ENCODE data around the gene IP6K3. TPM values are rescaled to one million over a fixed set of nuclear protein-coding genes. Genes with fewer than 3 reads are reported as not detected.

The IP6K3 gene, protein sequence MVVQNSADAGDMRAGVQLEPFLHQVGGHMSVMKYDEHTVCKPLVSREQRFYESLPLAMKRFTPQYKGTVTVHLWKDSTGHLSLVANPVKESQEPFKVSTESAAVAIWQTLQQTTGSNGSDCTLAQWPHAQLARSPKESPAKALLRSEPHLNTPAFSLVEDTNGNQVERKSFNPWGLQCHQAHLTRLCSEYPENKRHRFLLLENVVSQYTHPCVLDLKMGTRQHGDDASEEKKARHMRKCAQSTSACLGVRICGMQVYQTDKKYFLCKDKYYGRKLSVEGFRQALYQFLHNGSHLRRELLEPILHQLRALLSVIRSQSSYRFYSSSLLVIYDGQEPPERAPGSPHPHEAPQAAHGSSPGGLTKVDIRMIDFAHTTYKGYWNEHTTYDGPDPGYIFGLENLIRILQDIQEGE
- total RNA-seq (ENCODE audit: unreplicated experiment) = 2.7 TPM
- long read RNA-seq = 0 reads

DNA sequence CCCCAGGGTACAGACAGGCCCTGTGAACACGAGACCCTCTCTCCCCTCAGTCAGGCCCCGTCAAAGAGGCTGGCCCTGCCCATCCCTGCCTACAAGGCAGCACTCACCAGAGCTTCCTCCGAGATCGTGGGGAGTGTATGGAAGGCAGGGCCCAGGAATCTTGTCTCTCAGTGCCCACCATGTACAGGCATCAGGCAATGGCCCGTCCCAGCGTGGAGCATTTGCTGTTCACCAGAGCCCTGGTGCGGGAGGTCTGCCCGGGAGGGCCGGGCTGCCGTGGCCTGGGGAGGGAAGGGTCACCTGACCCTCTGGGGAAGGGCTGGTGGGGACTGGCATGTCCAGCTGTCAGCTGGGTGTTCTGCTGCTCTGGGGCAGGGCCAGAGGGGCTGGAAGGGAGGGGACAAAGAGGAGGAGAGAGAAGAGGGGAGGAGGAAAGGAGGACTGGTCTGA is at the start of gene IP6K3:
IP6K3 (minus strand) TSS at position 255 of the 450 bp plus-strand sequence. CDS start 11,429 bp downstream, outside the sequence.
- no peaks in the 10 kb centered on the region for H3K36me3 Mint-ChIP-seq (ENCODE audit: unreplicated experiment)
- peaks cover 10% of the 10 kb centered on the region for H3K9me3 Mint-ChIP-seq (ENCODE audit: unreplicated experiment)
- DNase-seq = peak; percentile 48
- H3K27ac Mint-ChIP-seq (ENCODE audit: unreplicated experiment) = peak within 1 kb of the TSS; percentile 94
- H3K27me3 Mint-ChIP-seq (ENCODE audit: unreplicated experiment) = peaks cover 19% of the 10 kb centered on the region
- H3K4me1 Mint-ChIP-seq (ENCODE audit: low read depth, unreplicated experiment) = peaks cover 63% of the 10 kb centered on the region
- TF ChIP-seq, protein P1, sequence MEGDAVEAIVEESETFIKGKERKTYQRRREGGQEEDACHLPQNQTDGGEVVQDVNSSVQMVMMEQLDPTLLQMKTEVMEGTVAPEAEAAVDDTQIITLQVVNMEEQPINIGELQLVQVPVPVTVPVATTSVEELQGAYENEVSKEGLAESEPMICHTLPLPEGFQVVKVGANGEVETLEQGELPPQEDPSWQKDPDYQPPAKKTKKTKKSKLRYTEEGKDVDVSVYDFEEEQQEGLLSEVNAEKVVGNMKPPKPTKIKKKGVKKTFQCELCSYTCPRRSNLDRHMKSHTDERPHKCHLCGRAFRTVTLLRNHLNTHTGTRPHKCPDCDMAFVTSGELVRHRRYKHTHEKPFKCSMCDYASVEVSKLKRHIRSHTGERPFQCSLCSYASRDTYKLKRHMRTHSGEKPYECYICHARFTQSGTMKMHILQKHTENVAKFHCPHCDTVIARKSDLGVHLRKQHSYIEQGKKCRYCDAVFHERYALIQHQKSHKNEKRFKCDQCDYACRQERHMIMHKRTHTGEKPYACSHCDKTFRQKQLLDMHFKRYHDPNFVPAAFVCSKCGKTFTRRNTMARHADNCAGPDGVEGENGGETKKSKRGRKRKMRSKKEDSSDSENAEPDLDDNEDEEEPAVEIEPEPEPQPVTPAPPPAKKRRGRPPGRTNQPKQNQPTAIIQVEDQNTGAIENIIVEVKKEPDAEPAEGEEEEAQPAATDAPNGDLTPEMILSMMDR (IDR thresholded peaks at IDR 0.05; ENCODE audit: partially characterized antibody, unreplicated experiment) = no peak
- H3K4me3 Mint-ChIP-seq (ENCODE audit: unreplicated experiment) = peak within 1 kb of the TSS; percentile 80

DNA sequence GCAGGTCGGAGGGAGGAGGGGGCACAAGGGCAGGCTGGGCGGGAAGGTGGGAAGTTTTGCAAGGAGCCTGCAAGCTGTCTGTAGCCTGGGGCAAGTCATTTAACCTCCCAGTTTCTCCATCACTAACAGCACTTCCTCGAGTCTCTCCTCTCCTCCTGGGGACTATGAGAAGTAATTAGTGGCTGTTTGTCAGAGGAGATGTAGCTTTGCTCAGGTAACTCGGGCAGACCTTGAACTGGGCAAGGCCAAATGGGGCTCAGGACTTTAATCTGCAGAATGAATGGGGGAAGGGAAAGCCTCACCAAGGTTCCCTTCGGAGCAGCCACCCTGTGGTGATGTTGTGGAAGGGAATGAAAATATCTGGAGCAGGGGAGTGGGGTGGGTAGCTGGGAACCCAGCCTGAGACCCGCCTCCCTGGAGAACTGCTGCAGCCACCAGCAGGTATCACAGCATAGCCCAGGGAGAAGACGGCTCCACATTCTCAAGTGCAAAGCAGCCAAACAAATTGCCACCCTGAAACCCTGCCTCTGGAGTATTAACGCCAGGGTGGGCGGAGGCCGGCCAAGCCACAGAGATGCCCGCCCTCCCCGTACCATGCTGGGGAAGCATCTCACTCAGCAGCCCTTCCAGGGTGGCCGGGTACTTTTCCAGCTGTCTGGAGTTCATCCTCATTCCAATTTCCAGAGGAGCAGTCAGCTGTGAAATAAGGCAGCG is 48.4 kb upstream of the IP6K3 start:
- DNase-seq = no peak
- Mint-ChIP-seq H3K4me1 (ENCODE audit: low read depth, unreplicated experiment) (peaks cover 51% of the 10 kb centered on the region), H3K36me3 (ENCODE audit: unreplicated experiment) (no peaks in the 10 kb centered on the region), H3K4me3 (ENCODE audit: unreplicated experiment) (no peak overlapping the region), H3K9me3 (ENCODE audit: unreplicated experiment) (peaks cover 13% of the 10 kb centered on the region), H3K27ac (ENCODE audit: unreplicated experiment) (no peak overlapping the region), H3K27me3 (ENCODE audit: unreplicated experiment) (peaks cover 4% of the 10 kb centered on the region)
- TF ChIP-seq, protein P1 (IDR thresholded peaks at IDR 0.05; ENCODE audit: partially characterized antibody, unreplicated experiment) = no peak

DNA sequence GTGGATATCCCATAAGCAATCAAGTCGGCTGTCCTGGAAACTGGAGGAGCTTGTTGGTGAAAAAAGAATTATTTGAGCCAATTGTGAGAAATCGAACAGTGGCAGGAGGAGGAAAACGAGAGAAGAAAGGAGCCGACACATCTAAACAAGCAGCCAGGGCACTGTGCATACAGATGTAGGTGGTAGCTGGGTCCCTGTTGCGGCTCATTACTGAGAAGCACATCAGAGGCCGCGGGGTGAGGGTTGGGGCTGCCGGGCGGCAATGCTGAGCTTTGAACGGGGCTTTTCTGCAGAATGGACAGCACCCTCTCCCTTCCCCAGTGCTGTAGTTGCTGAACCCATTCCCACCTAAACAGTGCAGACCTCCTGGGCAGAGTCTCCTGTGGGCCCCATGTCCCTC is 46.3 kb upstream of the IP6K3 start:
- Mint-ChIP-seq H3K9me3 (ENCODE audit: unreplicated experiment) (peaks cover 7% of the 10 kb centered on the region), H3K27ac (ENCODE audit: unreplicated experiment) (no peak overlapping the region), H3K36me3 (ENCODE audit: unreplicated experiment) (no peaks in the 10 kb centered on the region), H3K27me3 (ENCODE audit: unreplicated experiment) (peaks cover 5% of the 10 kb centered on the region), H3K4me3 (ENCODE audit: unreplicated experiment) (no peak overlapping the region), H3K4me1 (ENCODE audit: low read depth, unreplicated experiment) (peaks cover 44% of the 10 kb centered on the region)
- TF ChIP-seq, protein P1 (IDR thresholded peaks at IDR 0.05; ENCODE audit: partially characterized antibody, unreplicated experiment) = no peak
- no peak for DNase-seq

DNA sequence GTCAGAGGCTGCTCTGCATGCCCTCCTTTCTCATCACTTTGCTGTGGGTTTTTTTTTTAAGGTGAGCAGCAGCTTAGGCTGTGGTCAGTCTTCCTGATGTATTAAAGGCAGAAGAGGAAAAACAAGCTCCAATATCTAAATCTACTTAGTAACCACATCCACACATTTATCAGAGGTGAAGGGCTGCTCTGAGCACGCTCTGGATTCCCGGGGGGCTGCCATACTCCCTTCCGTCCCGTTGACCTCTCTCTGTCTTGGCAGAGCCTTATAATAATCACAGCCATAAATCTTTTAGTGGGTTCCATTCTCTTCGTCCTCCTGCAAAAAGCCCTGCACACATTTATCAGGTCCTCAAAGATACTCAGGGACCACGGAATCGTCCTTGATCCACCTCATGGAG is 44.9 kb upstream of the IP6K3 start:
- Mint-ChIP-seq H3K4me1 (ENCODE audit: low read depth, unreplicated experiment) (peaks cover 45% of the 10 kb centered on the region), H3K9me3 (ENCODE audit: unreplicated experiment) (peaks cover 6% of the 10 kb centered on the region), H3K36me3 (ENCODE audit: unreplicated experiment) (no peaks in the 10 kb centered on the region), H3K27me3 (ENCODE audit: unreplicated experiment) (peaks cover 5% of the 10 kb centered on the region), H3K4me3 (ENCODE audit: unreplicated experiment) (peak overlapping the region; percentile 40), H3K27ac (ENCODE audit: unreplicated experiment) (peak overlapping the region; percentile 23)
- DNase-seq = no peak
- TF ChIP-seq, protein P1 (IDR thresholded peaks at IDR 0.05; ENCODE audit: partially characterized antibody, unreplicated experiment) = no peak
